K562 (cell line): ENCODE data around the gene EPC2. TPM values are rescaled to one million over a fixed set of nuclear protein-coding genes. Genes with fewer than 3 reads are reported as not detected.

Experiments
- BCLAF1 ChIP-seq, 2 experiments: fragments of 450-650 bp in 1 of 2; IDR thresholded peaks; 2 replicates each; pipeline ENCODE4 v1.6.1; 2011 to 2017; ENCODE audit warnings: low read depth in 2 of 2, antibody characterized with exemption in 1 of 2, borderline replicate concordance in 1 of 2, low read length in 1 of 2, mild to moderate bottlenecking in 1 of 2, mixed read lengths in 1 of 2; ENCODE audit not compliant: control insufficient read depth in 1 of 2
- CEBPG ChIP-seq, 3 experiments: fragments of 200-800 bp in 1 of 3; sonication (Bioruptor generic) in 1 of 3; sonication (generic) in 1 of 3; formaldehyde crosslinking in 1 of 3; IDR thresholded peaks in 2 of 3; conservative IDR thresholded peaks in 1 of 3; 2 replicates each; pipeline versions ENCODE4 v1.6.1 to v1.8.0; 2016 to 2022; ENCODE audit warnings: missing compliant biosample characterization in 2 of 3, missing genetic modification characterization in 2 of 3, mild to moderate bottlenecking in 1 of 3, missing genetic modification reagents in 1 of 3
- CTBP1 ChIP-seq: fragments of 450-650 bp; IDR thresholded peaks from 2 replicates; pipeline ENCODE4 v1.6.1; 2016; ENCODE audit warnings: borderline replicate concordance
- DMBX1 ChIP-seq: fragments of 250-450 bp; sonication (Bioruptor Pico); IDR thresholded peaks from 2 replicates; pipeline ENCODE4 v1.8.0; 2022; ENCODE audit warnings: inconsistent platforms, mild to moderate bottlenecking, moderate library complexity, borderline replicate concordance
- HBP1 ChIP-seq: fragments of 450-650 bp; formaldehyde crosslinking; IDR thresholded peaks from 2 replicates; pipeline ENCODE4 v1.4.0; 2022; ENCODE audit warnings: missing genetic modification characterization
- IRF9 ChIP-seq: fragments of 450-650 bp; IDR thresholded peaks from 2 replicates; pipeline ENCODE4 v1.6.1; 2016; ENCODE audit warnings: missing biosample characterization, missing genetic modification characterization
- MEF2D ChIP-seq: conservative IDR thresholded peaks from 2 replicates; pipeline ENCODE4 v1.6.1; 2016; ENCODE audit warnings: low read depth, missing genetic modification characterization, missing compliant biosample characterization
- MIER1 ChIP-seq: fragments of 450-650 bp; IDR thresholded peaks from 2 replicates; pipeline ENCODE4 v1.6.1; 2016; ENCODE audit warnings: antibody characterized with exemption, mild to moderate bottlenecking, low read depth
- PHF20 ChIP-seq: fragments of 450-650 bp; IDR thresholded peaks from 2 replicates; pipeline ENCODE4 v1.6.1; 2018; ENCODE audit not compliant: partially characterized antibody
- TAF7 ChIP-seq: fragments of 450-650 bp; IDR thresholded peaks from 2 replicates; pipeline ENCODE4 v1.6.1; 2016; ENCODE audit warnings: missing genetic modification characterization, missing compliant biosample characterization
- TCF3 ChIP-seq: sonication (generic); formaldehyde crosslinking; IDR thresholded peaks from 2 replicates; pipeline ENCODE4 v1.4.0; 2020; ENCODE audit warnings: mild to moderate bottlenecking, missing genetic modification reagents
- ZMIZ1 ChIP-seq, 2 experiments: fragments of 150-350 bp in 1 of 2; IDR thresholded peaks; 2 replicates each; pipeline ENCODE4 v1.6.1; 2012 to 2016; ENCODE audit warnings: low read depth in 2 of 2, low read length in 2 of 2, mild to moderate bottlenecking in 1 of 2, moderate library complexity in 1 of 2
- ZNF512 ChIP-seq: IDR thresholded peaks from 2 replicates; pipeline ENCODE4 v1.6.1; 2016; ENCODE audit warnings: missing genetic modification characterization, missing compliant biosample characterization
- polyA plus RNA-seq, 8 experiments: library from polyadenylated mRNA; depleted of rRNA in 4 of 8; stranded (reverse) in 5 of 8; unstranded in 3 of 8; fragments of >200 nt; fragmentation: Nextera tagmentation in 2 of 8; fragmentation: Illumina TruSeq in 1 of 8; extraction: Ambion mirVana in 2 of 8; extraction: Trizol in 1 of 8; gene quantifications; 2 replicates each; pipeline versions ENCODE4 v1.2.1 to v1.2.3, GENCODE V29; 2011 to 2014; ENCODE audit warnings: inconsistent platforms in 1 of 8, missing spikeins in 1 of 8
- total RNA-seq, 7 experiments: library from RNA; depleted of rRNA in 6 of 7; stranded (reverse); fragments of >200 nt in 6 of 7; fragmentation: Illumina TruSeq in 2 of 7; extraction: Trizol in 2 of 7; gene quantifications; 2 replicates each; pipeline versions ENCODE4 v1.2.1 to v1.2.3, GENCODE V29; 2011 to 2021; ENCODE audit warnings: low replicate concordance in 1 of 7

Gene EPC2
- total and polyA plus RNA-seq, 9 of the 15 experiments (the other 6 are each of a cell fraction or from before 2014, with no cell fraction given) = 7.0 to 35.8 (median 29.1) TPM

GRCh38 chr2:148644883-148645538, 460 bp downstream of the EPC2 start (continued):
- TF ChIP-seq BCLAF1 (IDR thresholded peaks at IDR 0.05; ENCODE audit: borderline replicate concordance in 1 of 2, control insufficient read depth in 1 of 2, low read depth in 2 of 2, low read length in 1 of 2) (no peak), PHF20 (no peak), TCF3 (CRISPR knock-in tag) (peak; percentile 15; the same call in 1 of the 2 replicates), CEBPG (CRISPR knock-in tag; IDR thresholded peaks at IDR 0.05) (peak; percentile 39; the same call in 1 of the 2 replicates), CEBPG (tag; conservative IDR thresholded peaks at IDR 0.05 in 1 of 2, IDR thresholded peaks at IDR 0.05 in 1 of 2) (0 out of 4 replicates have a peak, but pooled peaks have one; percentile 14 to 20), TAF7 (no peak), ZMIZ1 (IDR thresholded peaks at IDR 0.05; ENCODE audit: low read depth in 2 of 2, low read length in 2 of 2) (peak in 1 of 2 experiments; percentile 71; a peak in 1 of 4 replicates), ZNF512 (no peak), MIER1 (no peak), IRF9 (tag) (no peak), MEF2D (no peak), HBP1 (CRISPR knock-in tag) (peak; percentile 35; the same call in 1 of the 2 replicates), DMBX1 (CRISPR knock-in tag) (no peak), CTBP1 (no peak; the same call in none of the 2 replicates)
